ENCODE results near the gene CHMP6.

DNA sequence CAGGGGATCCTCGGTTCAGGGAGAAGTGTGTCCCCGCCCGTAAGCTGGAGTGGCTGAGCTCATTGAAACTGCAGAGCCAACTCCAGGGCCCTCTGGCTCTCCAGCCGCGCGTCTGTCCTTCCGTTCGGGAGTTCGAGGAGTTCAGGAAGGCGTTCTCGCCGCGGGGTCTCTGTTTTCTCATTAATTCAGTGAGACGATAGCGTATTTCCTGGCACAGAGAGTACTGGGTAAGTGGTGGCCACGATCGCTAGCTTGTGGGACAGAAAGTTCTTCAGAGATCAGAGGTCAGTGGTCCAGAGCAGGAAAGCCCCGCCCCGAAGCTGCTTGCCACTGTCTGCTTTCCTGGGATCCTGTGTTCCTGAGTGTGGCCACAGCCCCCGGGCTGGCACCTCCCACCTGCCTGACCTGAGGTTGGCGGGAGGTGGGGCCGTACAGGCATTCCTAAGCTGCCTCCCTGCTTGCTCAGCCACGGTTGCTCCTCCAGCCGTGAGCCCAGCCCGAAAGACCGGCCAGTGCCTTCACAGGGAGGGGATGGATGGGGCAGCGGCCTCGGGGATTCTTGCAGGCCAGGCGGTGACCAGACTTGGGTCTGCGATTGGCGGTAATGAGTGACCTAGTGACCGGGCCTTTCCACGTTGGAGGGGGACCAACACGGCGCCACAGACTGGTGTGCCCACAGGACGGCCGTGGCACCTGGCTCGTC, 52.2 kb downstream of the CHMP6 start:
- TF ChIP-seq, protein P1, sequence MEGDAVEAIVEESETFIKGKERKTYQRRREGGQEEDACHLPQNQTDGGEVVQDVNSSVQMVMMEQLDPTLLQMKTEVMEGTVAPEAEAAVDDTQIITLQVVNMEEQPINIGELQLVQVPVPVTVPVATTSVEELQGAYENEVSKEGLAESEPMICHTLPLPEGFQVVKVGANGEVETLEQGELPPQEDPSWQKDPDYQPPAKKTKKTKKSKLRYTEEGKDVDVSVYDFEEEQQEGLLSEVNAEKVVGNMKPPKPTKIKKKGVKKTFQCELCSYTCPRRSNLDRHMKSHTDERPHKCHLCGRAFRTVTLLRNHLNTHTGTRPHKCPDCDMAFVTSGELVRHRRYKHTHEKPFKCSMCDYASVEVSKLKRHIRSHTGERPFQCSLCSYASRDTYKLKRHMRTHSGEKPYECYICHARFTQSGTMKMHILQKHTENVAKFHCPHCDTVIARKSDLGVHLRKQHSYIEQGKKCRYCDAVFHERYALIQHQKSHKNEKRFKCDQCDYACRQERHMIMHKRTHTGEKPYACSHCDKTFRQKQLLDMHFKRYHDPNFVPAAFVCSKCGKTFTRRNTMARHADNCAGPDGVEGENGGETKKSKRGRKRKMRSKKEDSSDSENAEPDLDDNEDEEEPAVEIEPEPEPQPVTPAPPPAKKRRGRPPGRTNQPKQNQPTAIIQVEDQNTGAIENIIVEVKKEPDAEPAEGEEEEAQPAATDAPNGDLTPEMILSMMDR (IDR thresholded peaks at IDR 0.05) = no peak
- TF ChIP-seq POLR2AphosphoS5 (IDR thresholded peaks at IDR 0.05) = no peak

Data from breast epithelium (tissue), 3 donors.